GM23248 (cell line): ENCODE data around the gene ARMC8. TPM values are rescaled to one million over a fixed set of nuclear protein-coding genes. Genes with fewer than 3 reads are reported as not detected.

Source experiments
- DNase-seq: peaks from one replicate; pipeline ENCODE4 v3.0.0-alpha.2; 2015
- H2AFZ ChIP-seq: fragments of 200-600 bp; sonication (generic); 2 replicates; pipeline ENCODE4 v1.6.1; 2016; ENCODE audit warnings: antibody characterized with exemption
- H3F3A ChIP-seq: fragments of 200-600 bp; sonication (generic); 2 replicates; pipeline ENCODE4 v1.6.1; 2016; ENCODE audit warnings: mild to moderate bottlenecking, antibody characterized with exemption, mixed run types; ENCODE audit not compliant: insufficient read depth
- H3K27ac ChIP-seq: fragments of 200-600 bp; sonication (generic); 2 replicates; pipeline ENCODE4 v1.5.1; 2016; ENCODE audit warnings: mild to moderate bottlenecking
- H3K27me3 ChIP-seq: fragments of 200-600 bp; sonication (generic); replicated peaks from 2 replicates; pipeline ENCODE4 v1.6.1; 2016; ENCODE audit warnings: mild to moderate bottlenecking; ENCODE audit not compliant: insufficient read depth
- H3K36me3 ChIP-seq: fragments of 200-600 bp; sonication (generic); 2 replicates; pipeline ENCODE4 v1.6.1; 2016; ENCODE audit warnings: low read depth, mild to moderate bottlenecking
- H3K4me1 ChIP-seq: fragments of 200-600 bp; sonication (generic); 2 replicates; pipeline ENCODE4 v1.6.1; 2016; ENCODE audit warnings: mild to moderate bottlenecking; ENCODE audit not compliant: insufficient read depth
- H3K4me2 ChIP-seq: fragments of 200-600 bp; sonication (generic); one replicate; pipeline ENCODE4 v1.6.1; 2016; ENCODE audit warnings: mild to moderate bottlenecking; ENCODE audit not compliant: unreplicated experiment
- H3K4me3 ChIP-seq: fragments of 200-600 bp; sonication (generic); 2 replicates; pipeline ENCODE4 v1.5.1; 2016; ENCODE audit warnings: mild to moderate bottlenecking
- H3K79me2 ChIP-seq: fragments of 200-600 bp; sonication (generic); 2 replicates; pipeline ENCODE4 v1.6.1; 2016; ENCODE audit warnings: mild to moderate bottlenecking; ENCODE audit not compliant: insufficient read depth
- H3K9ac ChIP-seq: fragments of 200-600 bp; sonication (generic); 2 replicates; pipeline ENCODE4 v1.6.1; 2016; ENCODE audit warnings: mild to moderate bottlenecking
- H3K9me2 ChIP-seq: fragments of 200-600 bp; sonication (generic); 2 replicates; pipeline ENCODE4 v1.6.1; 2016; ENCODE audit warnings: mixed run types, mild to moderate bottlenecking, moderate library complexity; ENCODE audit not compliant: insufficient read depth
- H3K9me3 ChIP-seq: fragments of 200-600 bp; sonication (generic); one replicate; pipeline ENCODE4 v1.6.1; 2017; ENCODE audit warnings: low read depth
- H4K20me1 ChIP-seq: fragments of 200-600 bp; sonication (generic); 2 replicates; pipeline ENCODE4 v1.6.0; 2016; ENCODE audit not compliant: insufficient read depth
- EZH2 ChIP-seq: fragments of 200-600 bp; sonication (generic); IDR thresholded peaks from 2 replicates; pipeline ENCODE4 v1.6.1; 2018; ENCODE audit warnings: antibody characterized with exemption, mild to moderate bottlenecking; ENCODE audit not compliant: insufficient read depth, poor library complexity, severe bottlenecking
- EZH2phosphoT487 ChIP-seq: fragments of 200-600 bp; sonication (generic); IDR thresholded peaks from 2 replicates; pipeline ENCODE4 v1.6.1; 2018; ENCODE audit warnings: antibody characterized with exemption, moderate library complexity, mild to moderate bottlenecking, low read depth; ENCODE audit not compliant: insufficient read depth
- WGBS, 2 experiments: methylation state at CpG; one replicate each; pipeline ENCODE4 v1.1.6; 2015 to 2017; ENCODE audit warnings: low lambda C conversion rate in 2 of 2, low coverage in 1 of 2; ENCODE audit errors: missing lambda C conversion rate in 2 of 2; 5-methylcytosine and 5-hydroxymethylcytosine counted together
- in situ Hi-C: fragments of 300-500 bp; cut with MboI; formaldehyde crosslinking; loops from 2 replicates; pipeline ENCODE4 v1.15.0; 2020
- polyA plus RNA-seq: library from polyadenylated mRNA; unstranded; fragments of >200 nt; fragmentation: Nextera tagmentation; extraction: Ambion mirVana; gene quantifications from 2 replicates; pipeline ENCODE4 v1.2.1, GENCODE V29; 2016
- total RNA-seq: library from RNA; depleted of rRNA; stranded (reverse); fragments of >200 nt; shearing (Covaris generic); gene quantifications from 2 replicates; pipeline ENCODE4 v1.2.3, GENCODE V29; 2014

ARMC8 gene
- total and polyA plus RNA-seq, 2 experiments from 2014 or later: 30.1 to 32.9 TPM

DNA sequence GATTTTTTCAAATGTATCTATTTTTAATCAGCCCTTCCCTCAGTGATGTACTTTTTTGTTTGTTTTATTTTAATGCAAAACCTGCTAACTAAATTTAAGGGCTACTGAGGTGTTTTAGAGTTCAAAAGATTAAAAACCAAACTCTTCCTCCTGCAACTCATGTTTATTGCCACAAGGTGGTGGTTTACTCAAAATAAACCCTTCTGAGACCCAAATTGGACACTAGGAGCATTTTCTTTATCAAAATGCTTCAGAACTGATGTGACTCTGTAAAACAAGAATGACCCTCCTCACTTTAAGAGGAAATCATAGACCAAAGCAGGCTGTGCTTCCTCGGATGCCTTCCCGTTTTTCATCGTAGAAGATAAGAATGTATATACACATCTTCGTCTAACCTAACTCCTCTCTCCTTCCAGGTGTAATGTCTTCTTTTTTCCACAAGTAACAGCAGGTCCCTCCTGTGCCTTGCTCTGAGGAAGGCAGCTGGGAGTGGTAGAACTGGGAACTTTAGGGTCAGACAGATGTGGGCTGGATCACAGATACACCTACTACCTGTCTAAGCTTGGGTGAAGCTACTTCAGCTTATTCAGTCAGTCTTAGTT, 145.5 kb downstream of the ARMC8 start:
- WGBS, 2 experiments: 35 to 42% methylated on average over 4 of the region's 4 CpGs
- Histone ChIP-seq H3K9me3 (no peaks in the 10 kb centered on the region), H3K9ac (no peak overlapping the region), H3F3A (peaks cover 12% of the 10 kb centered on the region), H3K36me3 (no peaks in the 10 kb centered on the region), H3K79me2 (no peaks in the 10 kb centered on the region), H3K4me1 (peaks cover 6% of the 10 kb centered on the region; the same call in 1 of the 2 replicates), H2AFZ (no peak overlapping the region), H3K27ac (no peak overlapping the region), H3K4me3 (no peak overlapping the region), H3K9me2 (no peaks in the 10 kb centered on the region), H4K20me1 (no peaks in the 10 kb centered on the region), H3K27me3 (no peaks in the 10 kb centered on the region), H3K4me2 (no peak overlapping the region)
- TF ChIP-seq EZH2 (no peak), EZH2phosphoT487 (no peak)
- peak; percentile 70 for DNase-seq
- in situ Hi-C loops: no loop called here

DNA sequence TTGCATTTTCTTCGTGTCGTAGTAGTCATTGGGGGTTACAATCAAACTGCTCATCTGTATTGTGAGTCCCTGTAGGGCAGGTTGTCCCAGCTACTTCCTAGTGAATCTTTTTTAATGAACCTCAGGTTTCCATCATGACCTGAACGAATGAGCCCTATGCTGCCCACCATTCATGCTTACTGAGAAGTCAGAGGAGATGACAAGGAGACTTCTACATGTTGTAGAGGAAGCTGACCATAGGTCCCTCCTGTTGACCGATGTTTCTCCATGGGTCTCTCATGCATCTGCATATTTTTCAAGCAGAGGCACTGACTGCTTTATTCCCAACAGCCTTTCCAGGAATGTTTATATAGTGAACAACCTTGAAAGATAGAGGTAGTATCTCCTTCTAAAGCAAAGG, 147.5 kb downstream of the ARMC8 start:
- Histone ChIP-seq H2AFZ (no peak overlapping the region), H3K9me2 (no peaks in the 10 kb centered on the region), H3K9ac (no peak overlapping the region), H3K36me3 (no peaks in the 10 kb centered on the region), H3F3A (peaks cover 12% of the 10 kb centered on the region), H3K9me3 (no peaks in the 10 kb centered on the region), H3K79me2 (no peaks in the 10 kb centered on the region), H3K4me3 (no peak overlapping the region), H3K4me2 (no peak overlapping the region), H3K27me3 (no peaks in the 10 kb centered on the region), H3K4me1 (no peaks in the 10 kb centered on the region), H4K20me1 (no peaks in the 10 kb centered on the region), H3K27ac (no peak overlapping the region)
- DNase-seq: no peak
- 67 to 75% methylated on average over 4 of the region's 4 CpGs for WGBS, 2 experiments
- in situ Hi-C loops: no loop called here
- TF ChIP-seq EZH2phosphoT487 (no peak), EZH2 (no peak)

DNA sequence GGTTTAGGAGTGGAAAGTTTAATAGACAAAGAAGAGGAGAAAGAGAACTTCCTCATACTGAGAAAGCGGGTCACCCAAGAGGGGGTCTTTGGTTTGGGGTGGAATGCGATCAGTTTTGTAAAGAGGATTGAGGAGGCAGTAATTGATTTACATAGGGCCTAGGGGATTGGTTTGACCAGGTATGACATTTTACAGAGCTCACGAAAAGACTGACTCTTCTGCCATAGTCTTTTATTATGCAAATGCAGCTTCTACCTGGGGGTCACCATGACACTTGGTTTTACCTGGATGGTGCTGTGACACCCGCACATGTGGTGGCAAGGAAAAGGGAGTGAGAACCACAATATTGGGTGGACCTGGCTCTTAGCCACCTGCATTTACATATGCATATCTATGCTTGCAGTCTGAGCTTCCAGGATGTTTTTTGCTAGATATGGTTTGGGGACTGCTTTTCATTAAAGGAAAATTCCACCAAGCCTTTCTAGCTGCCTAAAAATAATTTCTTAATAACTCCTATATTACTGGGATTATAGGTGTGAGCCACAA, 149.4 kb downstream of the ARMC8 start:
- H3K4me2 ChIP-seq: no peak overlapping the region
- H2AFZ ChIP-seq: no peak overlapping the region
- H3K36me3 ChIP-seq: no peaks in the 10 kb centered on the region
- no peak for DNase-seq
- H3K27me3 ChIP-seq: no peaks in the 10 kb centered on the region
- in situ Hi-C loops: no loop called here
- WGBS, 2 experiments: 92 to 93% methylated on average over 4 of the region's 4 CpGs
- H3K4me3 ChIP-seq: no peak overlapping the region
- no peaks in the 10 kb centered on the region for H3K9me2 ChIP-seq
- H3K9ac ChIP-seq: no peak overlapping the region
- no peak overlapping the region for H3K27ac ChIP-seq
- H3K9me3 ChIP-seq: no peaks in the 10 kb centered on the region
- H4K20me1 ChIP-seq: no peaks in the 10 kb centered on the region
- H3K4me1 ChIP-seq: no peaks in the 10 kb centered on the region
- no peaks in the 10 kb centered on the region for H3K79me2 ChIP-seq
- no peaks in the 10 kb centered on the region for H3F3A ChIP-seq
- TF ChIP-seq EZH2phosphoT487: no peak

DNA sequence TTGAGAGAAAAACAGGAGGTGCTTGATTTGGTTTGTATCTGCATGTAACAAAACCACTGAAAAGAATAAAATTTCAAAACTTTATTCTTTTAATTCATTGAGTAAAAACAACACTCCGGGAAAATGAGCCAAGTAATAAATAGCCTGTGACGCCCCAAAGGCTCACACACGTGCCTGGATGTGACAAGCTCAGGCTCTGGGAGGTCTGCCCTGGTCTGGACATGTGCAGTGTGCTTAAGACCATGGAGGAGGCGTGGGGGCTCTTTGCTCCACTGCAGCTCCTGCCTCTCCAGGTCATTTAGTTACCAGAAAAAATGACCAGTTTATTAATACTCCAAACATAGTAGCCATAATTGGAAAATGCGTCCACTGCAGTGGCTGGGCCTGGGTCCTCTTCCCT, 151.1 kb downstream of the ARMC8 start:
- Histone ChIP-seq H3K9me3 (no peaks in the 10 kb centered on the region), H3K27ac (no peak overlapping the region), H3K36me3 (no peaks in the 10 kb centered on the region), H3K9me2 (no peaks in the 10 kb centered on the region), H3K27me3 (no peaks in the 10 kb centered on the region), H3F3A (no peaks in the 10 kb centered on the region), H3K4me1 (no peaks in the 10 kb centered on the region), H3K9ac (no peak overlapping the region), H4K20me1 (no peaks in the 10 kb centered on the region), H3K4me2 (no peak overlapping the region), H2AFZ (no peak overlapping the region), H3K4me3 (no peak overlapping the region), H3K79me2 (no peaks in the 10 kb centered on the region)
- no peak for DNase-seq
- no peak for TF ChIP-seq EZH2phosphoT487
- no peak for TF ChIP-seq EZH2
- in situ Hi-C loops: no loop called here
- WGBS, 2 experiments: 37 to 48% methylated on average over 5 of the region's 5 CpGs
